GM19324 (cell line): ENCODE data around the gene MRC1.

Experiments
- ATAC-seq: cut with Tn5 transposase; IDR thresholded peaks from one replicate; pipeline ENCODE4 v1.9.1; 2021; ENCODE audit warnings: mild to moderate bottlenecking, moderate library complexity; ENCODE audit not compliant: unreplicated experiment, low FRiP score

MRC1 gene

DNA sequence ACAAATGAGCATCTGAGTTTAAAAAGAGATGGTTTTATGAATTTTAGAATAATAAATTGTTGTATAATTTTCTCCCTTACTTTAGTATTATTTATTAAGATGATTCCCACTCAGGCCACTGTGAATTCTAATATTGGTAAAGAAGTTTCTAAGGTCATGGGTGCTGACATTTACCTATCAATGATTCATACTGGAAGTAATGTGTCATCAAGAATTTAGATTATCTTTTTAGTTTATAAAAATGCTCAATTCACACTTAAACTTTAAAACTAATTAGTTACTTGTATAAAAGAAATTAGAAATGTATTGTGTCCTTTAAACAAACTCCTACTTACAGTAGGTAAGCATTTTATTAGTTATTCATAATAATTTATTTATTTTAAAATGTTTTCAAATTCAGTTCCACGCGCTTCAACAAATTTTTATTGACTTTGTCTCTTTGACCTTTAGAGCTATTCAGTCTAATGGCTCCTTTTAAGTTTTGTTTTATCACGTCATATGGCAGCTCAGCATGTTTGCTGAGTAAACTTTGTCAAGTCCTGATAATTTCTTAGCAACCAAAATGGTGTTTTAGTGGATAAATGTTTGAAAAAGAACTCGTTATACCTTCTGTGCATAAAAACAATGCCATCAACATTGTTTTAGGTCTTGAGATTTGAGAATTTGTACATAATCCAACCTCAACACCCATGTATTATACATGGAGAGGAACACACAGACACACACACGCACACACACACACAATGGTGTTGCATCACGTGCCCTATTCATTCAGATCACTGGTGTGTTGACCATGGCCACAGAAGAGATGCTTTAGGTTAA, 15.1 kb upstream of the MRC1 start:
- ATAC-seq, result no peak

DNA sequence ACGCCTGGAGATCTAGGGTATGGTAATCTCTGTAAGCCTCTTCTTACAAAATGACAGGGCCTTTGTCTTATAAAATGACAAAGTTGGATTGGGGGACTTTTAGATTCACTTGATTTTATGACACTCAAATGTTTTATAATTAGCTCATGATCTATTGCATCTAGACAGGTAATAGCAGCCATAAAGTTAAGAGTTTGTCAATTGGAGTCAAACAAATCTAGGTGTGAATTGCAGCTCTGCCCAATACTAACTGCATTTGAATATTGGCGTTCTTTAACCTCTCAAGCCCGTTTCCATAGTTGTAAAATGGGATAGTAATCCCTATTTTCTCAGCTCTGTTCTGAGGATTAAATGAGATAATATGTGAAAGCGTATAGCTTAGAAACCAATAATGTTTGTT, 14.1 kb upstream of the MRC1 start:
- ATAC-seq, result no peak

DNA sequence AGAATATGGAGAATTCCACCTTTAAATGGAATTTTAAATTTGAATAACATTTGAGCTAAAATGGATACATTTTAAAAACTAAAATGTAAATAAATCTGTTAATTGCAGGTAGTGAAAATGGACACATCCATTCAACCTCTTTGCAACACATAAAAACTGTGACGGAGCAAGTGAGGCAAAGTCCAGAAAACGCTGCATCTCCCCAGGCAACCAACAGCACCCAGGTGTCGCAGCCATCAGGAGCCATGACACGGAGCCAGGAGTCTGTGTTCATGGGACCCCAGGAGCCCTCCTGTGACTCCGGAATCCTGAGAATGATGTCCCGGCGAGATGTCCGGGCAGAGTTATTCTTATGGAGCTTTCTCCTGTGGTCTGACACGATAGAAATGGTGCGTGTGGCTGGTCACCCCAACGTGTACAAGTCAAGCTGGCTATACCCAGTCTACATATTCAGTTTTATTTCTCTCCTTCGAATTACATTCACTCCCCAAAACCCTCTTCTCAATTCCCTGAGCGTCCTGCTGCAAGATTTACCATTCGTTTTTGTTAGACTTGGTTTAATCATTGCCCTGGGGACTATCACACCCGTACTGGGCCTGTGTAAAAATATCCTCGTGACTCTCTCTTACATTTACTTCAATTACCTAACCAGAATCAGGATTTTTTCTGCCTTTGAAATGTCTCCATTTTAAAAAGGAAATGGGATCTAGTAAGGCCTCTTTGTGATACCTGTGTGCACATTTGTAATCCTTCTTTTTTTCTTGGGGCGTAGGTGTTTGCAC, 13.1 kb upstream of the MRC1 start:
- ATAC-seq, result no peak

DNA sequence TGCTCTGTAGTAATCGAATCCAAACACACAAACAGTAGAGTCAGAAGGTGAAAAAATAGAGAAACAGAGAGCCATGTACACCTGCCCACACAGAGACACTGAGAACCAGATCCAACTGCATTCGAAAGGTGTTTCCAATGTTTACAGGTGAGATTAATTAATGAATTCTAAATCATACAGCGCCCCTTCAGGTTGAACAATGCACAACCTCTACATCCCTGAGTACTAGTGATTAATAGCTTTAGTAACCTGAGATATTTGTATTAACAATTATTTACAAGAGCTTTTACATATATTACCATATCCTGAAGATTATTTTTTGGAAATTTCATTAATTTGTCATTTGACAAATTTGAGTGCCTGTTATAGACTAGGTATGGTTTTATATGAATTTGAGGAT, 7.6 kb upstream of the MRC1 start:
- ATAC-seq, result no peak

DNA sequence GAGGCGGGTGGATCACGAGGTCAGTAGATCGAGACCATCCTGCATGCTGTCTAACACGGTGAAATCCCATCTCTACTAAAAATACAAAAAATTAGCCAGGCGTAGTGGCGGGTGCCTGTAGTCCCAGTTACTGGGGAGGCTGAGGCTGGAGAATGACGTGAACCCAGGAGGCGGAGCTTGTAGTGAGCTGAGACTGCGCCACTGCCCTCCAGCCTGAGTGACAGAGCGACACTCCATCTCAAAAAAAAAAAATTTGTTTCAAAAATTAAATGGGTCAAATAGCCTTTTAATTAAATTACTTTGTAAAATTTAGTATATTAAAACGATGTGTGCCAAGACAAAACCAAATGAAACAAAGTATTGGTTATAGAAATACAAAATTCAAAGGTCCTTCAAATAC, 6.8 kb upstream of the MRC1 start:
- ATAC-seq, result no peak

DNA sequence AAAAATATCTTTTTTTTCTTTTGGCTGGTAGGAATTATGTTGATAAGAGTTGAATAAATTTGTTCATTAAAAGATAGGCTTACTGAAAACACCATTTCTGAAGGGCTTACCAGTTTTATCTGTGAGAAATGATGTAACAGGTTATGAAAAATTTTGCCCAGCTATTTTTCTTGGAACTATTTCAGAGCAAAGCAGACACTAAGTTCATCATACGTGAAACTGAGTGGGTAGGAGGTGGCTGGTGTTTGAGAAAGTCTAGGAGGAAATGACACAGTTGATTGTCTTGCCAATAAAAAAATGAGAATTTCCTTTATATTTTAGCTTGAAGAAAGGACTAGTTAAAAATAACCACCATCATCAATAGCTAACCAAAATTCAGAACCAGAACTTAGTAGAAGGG, 6.2 kb upstream of the MRC1 start:
- ATAC-seq, result no peak

DNA sequence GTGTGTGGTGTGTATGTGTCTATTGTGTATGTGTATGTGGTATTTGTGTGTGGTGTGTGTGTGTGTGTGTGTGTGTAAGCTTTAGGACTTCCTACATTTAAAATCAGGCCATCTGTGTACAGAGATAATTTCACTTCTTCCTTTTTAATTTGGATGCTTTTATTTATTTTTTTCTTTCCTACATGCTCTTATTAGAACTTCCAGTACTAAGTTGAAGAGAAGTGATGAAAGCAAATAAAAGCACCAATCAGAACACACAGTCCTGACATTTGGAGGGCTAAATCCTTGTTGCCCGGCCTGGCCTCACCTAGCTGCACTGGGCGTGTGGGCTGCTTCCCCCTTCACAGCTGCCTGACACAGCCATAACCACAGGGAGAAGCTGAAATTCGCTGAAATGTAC, 3.8 kb upstream of the MRC1 start:
- ATAC-seq, result no peak

DNA sequence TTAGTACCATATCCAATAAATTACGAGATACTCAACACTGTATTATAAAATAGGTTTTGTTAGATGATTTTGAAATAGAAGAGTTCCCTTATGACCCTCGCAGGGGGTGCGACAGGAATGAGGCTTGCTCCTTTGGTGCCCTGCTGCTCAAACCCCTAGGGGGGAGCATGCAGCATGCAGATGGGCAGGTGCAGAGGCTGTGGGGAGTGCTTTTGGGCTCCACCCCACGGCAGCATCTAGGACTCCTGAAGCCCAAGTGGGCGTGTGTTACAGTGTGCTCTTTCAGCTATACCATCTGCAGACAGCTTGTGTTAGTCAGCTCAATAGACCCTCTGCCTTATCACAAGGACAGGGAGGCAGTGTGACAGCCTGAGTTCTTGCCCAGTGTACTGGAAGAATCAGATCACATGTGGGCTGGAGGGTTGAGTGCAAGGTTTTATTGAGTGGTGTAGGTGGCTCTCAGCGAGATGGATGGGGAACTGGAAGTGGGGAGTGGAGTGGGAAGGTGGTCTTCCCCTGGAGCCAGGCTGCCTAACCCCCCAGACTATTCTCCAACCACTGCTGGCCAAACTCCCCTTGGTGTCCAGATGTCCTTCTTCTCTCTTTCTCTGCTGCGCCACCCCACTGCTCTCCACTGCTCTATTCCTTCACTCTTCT, 3.1 kb upstream of the MRC1 start:
- peak; percentile 78 for ATAC-seq

DNA sequence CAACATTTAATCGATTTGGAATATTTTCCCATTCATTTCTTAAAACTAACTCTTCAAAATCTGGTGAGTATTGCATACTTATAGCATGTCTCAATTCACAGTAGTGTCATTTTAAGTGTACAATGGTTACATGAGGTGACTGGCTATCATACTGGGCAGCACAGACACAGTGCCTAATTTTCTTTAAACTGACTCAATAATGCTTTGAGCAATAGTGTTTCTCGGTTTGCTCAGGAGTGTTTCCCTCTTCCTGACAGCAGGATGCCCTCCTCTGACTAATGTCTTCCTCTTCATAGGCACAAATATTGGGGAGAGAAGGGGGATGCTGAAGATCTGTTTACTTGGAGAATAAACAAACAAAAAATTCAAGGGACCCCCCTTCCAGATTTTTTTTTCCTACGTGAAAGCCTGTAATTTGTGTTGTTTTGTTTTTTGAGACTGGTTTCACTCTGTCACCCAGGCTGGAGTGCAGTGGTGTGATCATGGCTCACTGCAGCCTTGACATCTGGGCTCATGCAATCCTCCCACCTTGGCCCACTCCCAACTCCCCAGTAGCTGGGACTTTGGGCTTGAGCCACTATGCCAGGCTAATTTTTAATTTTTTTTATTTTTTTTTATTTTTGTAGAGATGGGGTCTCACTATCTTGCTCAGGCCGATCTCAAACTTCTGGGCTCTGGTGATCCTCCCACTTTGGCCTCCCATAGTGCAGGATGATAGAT, 2.2 kb downstream of the MRC1 start:
- no peak for ATAC-seq

DNA sequence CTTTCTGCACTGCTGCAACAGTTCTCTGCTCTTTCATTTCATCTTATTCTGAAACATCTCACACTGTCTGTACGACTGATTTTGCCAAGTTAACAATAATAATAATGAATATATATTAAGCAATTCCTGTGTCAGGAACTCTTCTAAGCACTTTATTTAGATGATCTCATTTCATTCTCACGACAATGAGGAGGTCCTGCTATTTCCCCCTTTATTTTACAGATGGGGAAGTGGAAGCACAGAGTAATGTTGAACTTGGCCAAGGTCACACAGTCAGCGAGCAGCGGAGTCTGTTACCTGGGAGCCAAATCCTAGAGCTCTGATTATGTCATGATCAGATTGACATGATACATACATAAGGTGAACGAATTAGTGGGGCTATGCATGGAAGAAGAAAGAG, 5.8 kb downstream of the MRC1 start:
- ATAC-seq, result no peak

DNA sequence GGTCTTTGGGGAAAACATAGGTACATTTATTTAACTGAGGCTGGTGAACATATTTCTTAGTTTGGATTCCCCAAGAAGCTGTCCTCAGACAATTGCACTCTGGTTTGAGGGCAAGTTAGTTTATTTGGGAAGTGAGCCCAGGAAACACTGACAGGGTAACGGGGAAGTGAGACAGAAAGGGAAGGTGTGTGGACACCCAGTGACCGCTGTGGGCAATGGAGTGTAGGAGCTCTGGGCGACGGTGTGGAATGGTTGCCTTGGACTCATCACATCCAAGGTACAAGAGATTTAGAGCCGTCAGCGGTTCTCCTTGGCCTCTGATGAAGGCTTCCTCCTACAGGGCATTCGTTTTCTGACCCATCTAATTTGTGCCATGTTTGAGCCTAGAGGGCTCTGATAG, 7.1 kb downstream of the MRC1 start:
- ATAC-seq, result no peak

DNA sequence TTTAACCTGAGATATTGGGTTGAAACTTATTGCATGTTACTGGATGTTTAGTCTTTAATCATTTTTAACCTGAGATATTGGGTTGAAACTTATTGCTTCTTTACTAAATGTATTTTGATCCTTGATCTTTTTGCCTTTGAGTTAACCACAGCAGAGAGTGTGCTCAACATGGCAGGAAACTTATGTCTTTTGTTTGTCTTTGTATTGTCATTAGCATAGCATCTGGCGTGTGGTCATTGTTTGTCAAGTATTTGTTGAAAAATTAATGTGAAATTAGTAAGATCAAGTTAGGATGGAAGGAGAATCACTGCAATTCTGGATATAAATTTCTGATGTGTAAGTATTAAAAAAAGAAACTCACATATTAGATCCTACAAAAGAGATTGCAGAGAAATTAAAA, 8.2 kb downstream of the MRC1 start:
- no peak for ATAC-seq

DNA sequence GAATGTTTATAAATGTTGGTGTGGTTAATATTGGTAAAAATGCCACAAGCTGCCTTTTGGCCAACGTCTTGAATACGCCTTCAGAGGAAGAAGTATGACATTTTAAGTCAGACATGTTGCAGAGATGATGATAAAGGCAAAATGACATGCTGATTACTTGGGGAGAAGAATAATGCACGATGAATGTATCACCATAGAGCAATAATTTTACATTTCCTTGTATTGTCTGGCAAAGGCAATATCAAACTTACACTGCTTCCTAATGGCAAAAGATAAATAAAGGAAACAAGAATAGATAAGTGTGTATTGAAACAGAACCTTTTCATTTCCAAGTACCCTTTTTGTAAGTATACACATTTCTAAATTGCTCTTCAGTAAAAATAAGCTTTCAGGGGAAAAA, 8.6 kb downstream of the MRC1 start:
- ATAC-seq, result no peak

DNA sequence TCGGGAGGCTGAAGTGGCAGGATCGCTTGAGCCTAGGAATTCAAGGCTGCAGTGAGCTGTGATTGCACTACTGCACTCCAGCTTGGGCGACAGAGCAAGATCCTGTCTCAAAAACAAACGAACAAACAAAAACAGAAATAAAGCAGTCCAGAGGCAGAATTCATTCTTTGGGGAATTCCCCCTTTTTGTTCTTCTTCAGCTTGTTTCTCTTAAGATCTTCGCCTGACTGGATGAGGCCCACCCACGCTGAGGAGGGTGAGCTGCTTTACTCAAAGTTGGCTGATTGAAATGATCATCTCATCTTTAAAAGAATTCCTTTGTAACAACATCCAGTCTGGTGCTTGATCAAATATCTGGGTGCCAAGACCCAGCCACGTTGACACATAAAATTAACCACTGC, 10.7 kb downstream of the MRC1 start:
- ATAC-seq, result no peak

DNA sequence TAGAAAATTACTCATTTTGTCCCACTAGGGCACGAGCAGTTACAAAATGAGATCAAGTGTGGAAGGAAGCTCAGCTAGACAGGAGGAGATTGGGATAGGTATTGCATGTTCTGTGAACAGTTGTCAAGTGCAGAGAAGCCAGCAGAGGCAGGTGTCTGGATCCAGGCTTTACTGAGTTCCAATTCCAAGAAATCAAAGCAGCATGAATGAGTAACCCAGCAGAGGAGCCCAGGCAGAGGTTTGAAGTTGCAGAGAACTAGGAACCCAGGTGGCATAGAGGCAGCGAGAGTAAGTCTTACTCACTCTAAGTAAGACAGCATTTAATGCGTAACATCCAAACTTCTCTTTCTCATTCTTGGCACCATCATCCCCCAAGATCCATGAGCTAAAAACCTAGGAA, 11.8 kb downstream of the MRC1 start:
- no peak for ATAC-seq

DNA sequence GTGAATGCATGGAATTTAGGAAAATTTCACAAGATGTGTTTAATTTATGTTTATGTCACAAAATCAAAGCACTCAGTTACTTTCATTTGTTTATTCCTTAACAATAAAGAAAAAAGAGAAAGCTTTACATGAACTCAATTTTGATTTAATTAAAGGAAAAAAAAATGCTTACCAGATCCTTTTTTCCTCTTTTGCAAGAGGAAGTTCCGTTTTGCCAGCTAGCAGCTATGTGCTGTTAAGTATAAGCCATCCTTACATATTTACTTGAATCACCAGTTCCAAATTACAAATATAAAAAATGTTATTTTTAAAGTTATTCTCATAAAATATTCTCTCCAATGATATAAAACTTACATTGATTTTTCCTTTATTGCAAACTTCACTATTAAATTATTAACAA, 12.7 kb downstream of the MRC1 start:
- no peak for ATAC-seq

DNA sequence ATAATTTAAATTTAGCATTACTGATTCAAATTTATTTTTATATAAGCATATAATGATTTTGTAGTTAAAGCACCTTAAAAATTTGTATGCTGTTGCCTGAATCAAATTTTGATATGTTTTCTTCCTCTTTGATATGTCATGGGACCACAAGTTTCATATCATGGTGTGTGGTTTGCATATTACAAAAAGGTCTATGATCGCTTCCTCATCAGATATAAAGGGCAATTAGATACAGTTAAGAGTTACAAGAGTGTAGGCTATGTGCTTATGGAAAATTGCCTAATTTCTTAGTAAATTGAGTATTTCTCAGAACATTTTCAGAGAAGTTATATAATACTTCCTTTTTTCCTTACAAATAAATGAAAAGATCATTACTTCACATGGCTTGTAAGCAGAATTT, 22.2 kb downstream of the MRC1 start:
- no peak for ATAC-seq

DNA sequence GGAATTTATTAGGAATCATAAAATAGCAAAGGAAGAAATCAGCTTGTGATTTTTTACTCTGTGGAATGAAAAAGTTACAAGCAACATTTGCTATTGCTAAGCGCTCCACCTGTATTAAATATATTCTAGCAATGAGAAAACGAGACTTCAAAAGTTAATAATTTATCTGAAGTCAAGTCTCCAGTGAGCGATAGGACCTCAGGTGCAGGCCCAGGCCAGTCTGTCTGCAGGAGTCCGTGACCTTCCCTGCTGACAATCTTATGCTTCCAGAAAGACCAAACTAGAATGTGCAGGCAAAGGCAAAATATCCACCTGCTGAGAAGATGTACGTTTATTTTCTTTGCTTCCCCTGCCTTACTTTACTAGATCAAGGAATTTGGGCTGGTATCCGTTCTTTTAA, 22.7 kb downstream of the MRC1 start:
- no peak for ATAC-seq

DNA sequence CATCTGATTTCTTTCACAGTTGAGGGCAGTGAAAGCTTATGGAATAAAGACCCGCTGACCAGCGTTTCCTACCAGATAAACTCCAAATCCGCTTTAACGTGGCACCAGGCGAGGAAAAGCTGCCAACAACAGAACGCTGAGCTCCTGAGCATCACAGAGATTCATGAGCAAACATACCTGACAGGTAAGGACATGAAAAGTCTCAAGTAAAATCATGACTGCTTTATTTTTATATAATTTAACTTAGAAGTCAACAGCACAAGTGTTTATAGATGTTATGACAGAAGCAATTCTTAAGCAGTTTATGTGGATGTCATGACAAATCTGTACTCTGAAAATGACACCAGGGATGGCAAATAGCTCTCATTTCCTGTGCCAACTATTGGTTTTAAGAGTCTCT, 24.5 kb downstream of the MRC1 start:
- ATAC-seq, result no peak

DNA sequence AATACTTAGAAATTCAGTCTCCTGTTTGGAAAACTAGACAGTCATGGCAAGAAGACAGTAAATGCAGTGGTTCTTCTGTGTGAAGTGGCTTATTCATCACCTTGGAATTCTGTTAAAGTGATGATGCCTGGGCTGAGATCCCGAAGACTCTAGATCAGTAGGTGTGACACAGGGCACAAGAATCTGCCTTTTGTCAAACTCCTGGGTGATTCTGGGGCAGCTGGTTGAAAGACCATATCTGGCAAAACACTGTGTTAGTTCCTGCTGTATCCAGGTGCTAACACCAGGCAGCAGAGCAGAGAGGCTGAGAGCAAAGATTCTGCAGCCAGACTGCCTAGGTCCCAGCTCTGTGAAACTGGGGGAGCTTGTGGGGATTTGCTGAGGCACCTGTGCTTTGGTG, 26.5 kb downstream of the MRC1 start:
- ATAC-seq, result no peak

DNA sequence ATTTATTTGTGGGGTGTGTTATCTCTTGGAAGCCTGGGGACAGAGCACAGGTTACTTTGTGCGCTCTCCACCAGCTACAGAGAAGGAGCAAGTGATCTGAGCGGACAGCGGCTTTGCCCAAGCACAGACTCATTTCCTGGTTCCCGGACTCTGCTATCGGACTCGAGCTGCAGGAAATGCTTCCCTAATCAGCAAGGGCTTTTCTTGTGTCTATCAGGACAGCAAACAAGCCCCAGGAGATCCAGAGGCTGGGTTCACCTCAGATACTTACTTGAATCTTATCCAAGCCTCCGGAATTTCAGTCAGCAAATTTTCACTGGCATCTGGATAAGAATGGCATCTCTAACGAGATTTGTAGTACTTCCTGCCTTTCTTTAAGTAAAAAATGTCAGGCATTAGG, 27.8 kb downstream of the MRC1 start:
- no peak for ATAC-seq
